ENCODE measurements around the gene SLC16A13.

The SLC16A13 gene

DNA sequence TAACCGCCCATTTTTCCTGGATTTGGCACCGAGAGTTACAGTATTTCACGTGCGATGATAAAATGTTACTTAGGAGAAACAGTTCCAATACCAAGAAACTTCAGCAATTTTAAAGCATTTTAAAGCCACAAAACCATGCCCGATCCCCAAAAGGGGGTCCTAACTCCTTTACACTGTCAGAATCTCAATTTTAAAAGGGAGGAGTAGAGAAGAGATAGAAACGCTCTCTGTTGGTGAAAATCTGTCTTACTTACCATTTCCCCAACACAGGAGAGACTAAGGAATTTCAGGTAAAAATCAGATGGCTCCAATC lies 23.9 kb upstream of the SLC16A13 start:
- no peak for TF ChIP-seq Cebpa-rat (IDR thresholded peaks at IDR 0.05)
- peak overlapping the region; percentile 95 for H3K4me3 ChIP-seq
- no peaks in the 10 kb centered on the region for H3K27me3 ChIP-seq
- H4K20me1 ChIP-seq: peaks cover 27% of the 10 kb centered on the region
- peaks cover 53% of the 10 kb centered on the region for H3K4me1 ChIP-seq
- H3K4me2 ChIP-seq: peak overlapping the region; percentile 92
- no peaks in the 10 kb centered on the region for H3K9me3 ChIP-seq
- peak overlapping the region; percentile 99 for H3K9ac ChIP-seq
- peak overlapping the region; percentile 100 for H3K27ac ChIP-seq
- H3K36me3 ChIP-seq: peaks cover 22% of the 10 kb centered on the region

DNA sequence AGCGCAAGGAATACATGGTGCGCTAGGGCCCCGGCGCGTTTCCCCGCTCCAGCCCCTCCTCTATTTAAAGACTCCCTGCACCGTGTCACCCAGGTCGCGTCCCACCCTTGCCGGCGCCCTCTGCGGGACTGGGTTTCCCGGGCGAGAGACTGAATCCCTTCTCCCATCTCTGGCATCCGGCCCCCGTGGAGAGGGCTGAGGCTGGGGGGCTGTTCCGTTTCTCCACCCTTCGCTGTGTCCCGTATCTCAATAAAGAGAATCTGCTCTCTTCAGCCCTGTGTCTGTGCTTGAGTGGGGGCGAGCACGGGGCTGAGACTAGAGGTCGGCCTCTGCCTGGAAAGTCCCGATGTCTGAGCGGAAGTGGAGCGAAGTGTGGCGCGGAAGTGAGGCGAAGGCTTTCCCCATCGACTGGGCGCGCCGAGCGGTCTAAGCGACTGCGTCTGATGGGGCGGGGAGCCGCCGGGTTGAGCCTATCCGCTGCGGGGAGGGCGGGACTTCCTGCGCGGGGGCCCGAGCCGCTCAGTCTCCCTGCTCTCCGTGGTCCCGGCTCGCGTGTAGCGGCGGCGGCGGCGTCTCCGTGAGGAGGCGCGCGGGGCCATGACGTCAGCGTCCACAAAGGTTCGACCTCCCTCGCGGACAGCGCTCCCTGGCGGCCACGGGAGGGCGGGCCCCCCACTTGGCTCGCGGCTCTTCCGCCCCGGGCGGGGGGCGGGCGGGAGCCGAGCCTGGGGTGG lies 21.4 kb upstream of the SLC16A13 start:
- peak overlapping the region; percentile 92 for H3K4me2 ChIP-seq
- H3K4me3 ChIP-seq: peak overlapping the region; percentile 95
- peaks cover 15% of the 10 kb centered on the region for H3K36me3 ChIP-seq
- TF ChIP-seq Cebpa-rat (IDR thresholded peaks at IDR 0.05): no peak
- peaks cover 76% of the 10 kb centered on the region for H3K4me1 ChIP-seq
- no peaks in the 10 kb centered on the region for H3K9me3 ChIP-seq
- H4K20me1 ChIP-seq: peaks cover 9% of the 10 kb centered on the region
- peak overlapping the region; percentile 99 for H3K9ac ChIP-seq
- no peaks in the 10 kb centered on the region for H3K27me3 ChIP-seq
- H3K27ac ChIP-seq: peak overlapping the region; percentile 100

DNA sequence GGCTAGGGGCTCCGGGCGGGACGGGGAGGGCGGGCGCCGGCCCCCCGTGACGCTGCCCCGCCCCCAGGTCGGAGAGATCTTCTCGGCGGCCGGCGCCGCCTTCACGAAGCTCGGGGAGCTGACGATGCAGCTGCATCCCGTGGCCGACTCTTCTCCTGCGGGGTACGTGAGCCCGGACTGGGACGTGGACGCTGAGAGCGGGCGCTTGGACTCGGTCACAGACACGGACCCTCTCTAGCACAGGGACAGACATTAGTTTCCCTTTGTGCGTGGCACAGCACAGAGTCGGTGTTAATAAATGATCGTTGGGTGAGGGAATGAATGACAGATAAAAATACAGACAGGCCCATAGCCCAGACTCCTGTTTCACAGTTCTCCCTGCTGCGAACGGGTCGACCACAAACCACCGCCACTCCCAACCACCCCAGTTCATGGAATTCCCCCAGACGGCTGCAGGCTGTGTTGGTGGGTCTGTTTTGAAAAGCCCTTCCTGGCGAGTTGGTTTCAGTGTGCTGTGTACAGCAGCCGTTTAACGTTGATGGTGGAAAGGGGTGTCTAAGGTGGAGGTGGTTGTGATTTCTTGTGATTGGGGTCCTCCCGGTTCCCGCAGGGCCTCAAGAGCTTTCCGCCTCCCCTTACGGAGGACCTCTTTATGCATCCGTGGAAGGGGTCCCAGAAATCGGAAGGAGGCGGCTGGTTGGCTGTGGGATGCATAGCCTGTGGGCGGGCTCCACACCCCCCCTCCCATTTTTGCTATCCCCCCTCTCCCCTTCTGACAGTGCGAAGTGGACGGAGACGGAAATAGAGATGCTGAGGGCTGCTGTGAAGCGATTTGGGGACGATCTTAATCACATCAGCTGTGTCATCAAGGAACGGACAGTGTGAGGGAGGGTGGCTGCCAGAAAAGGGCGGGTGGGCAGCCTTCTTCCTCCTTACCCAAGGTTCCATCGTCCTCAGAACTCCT lies 20.5 kb upstream of the SLC16A13 start:
- peak overlapping the region; percentile 92 for H3K4me2 ChIP-seq
- H3K9me3 ChIP-seq: no peaks in the 10 kb centered on the region
- peaks cover under 1% of the 10 kb centered on the region; the same call in 1 of the 2 replicates for H4K20me1 ChIP-seq
- peaks cover 75% of the 10 kb centered on the region for H3K4me1 ChIP-seq
- H3K4me3 ChIP-seq: peak overlapping the region; percentile 95
- H3K27ac ChIP-seq: peak overlapping the region; percentile 100
- H3K9ac ChIP-seq: peak overlapping the region; percentile 99
- 0 out of 2 replicates have a peak, but pooled peaks cover 8% of the 10 kb centered on the region for H3K36me3 ChIP-seq
- TF ChIP-seq Cebpa-rat (IDR thresholded peaks at IDR 0.05): no peak
- H3K27me3 ChIP-seq: no peaks in the 10 kb centered on the region

DNA sequence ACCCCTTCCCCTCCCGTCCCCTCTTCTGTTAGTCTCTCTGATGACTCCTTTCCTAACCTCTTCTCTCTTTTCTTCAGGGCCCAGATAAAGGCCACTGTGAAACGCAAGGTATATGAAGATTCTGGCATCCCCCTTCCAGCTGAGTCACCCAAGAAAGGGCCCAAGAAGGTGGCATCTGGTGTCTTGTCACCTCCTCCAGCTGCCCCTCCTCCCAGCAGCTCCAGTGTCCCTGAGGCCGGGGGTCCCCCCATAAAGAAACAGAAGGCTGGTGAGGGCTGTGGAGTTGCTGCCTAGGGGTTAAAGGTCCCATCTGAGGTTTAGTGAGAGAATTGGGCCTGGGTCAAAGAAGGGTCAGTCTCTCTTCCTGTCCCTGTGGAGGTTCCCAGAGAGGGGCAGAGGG lies 19.4 kb upstream of the SLC16A13 start:
- Histone ChIP-seq H3K27ac (peak overlapping the region; percentile 100; the same call in 1 of the 2 replicates), H3K9me3 (no peaks in the 10 kb centered on the region), H3K4me2 (peak overlapping the region; percentile 92), H3K4me3 (no peak overlapping the region), H3K9ac (peak overlapping the region; percentile 99; the same call in 1 of the 2 replicates), H3K36me3 (0 out of 2 replicates have a peak, but pooled peaks cover 8% of the 10 kb centered on the region), H3K4me1 (peaks cover 71% of the 10 kb centered on the region), H4K20me1 (no peaks in the 10 kb centered on the region; the same call in 1 of the 2 replicates), H3K27me3 (peaks cover 4% of the 10 kb centered on the region; the same call in 1 of the 2 replicates)
- TF ChIP-seq Cebpa-rat (IDR thresholded peaks at IDR 0.05): no peak

DNA sequence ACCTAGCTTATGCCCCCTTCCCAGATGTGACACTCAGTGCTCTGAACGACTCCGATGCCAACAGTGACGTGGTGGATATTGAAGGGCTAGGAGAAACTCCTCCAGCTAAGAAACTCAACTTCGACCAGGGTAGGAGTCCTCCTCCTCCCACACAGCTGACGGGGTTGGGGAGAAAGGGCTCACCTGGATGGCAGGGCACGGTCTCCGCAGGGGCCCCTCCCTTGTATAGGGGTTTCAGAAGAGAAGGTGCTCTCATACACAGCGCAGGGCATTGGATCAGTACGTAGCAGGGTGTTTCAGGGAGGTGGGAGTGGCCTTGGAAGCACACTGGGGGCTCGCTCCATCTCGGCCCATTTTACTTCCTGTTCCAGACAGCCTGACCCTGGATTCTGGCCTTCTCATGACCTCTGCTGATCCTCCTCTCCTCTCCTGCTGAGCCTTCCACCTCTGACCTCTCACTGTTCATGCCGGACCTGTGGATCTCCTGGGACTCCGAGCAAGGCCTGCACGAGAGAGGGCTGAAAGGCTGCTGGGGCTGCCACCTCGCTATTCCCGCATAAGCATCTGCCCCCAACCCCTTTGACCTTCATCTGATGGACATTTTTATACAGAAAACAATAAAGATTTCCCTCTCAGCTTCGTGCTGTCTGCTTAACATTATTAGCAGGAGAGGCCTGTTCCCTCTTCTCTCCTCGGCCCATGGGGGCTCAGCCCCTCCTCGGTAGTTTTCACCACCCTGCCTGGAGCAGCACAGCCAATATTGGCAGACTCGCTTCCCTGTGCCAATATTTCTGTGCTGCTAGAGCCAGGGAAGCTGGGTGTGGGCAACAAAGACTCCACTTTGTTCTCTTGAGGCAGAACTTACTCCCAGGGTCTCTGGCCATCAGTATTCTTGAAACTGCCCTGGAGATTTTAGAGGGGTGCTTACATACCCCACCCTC lies 18.7 kb upstream of the SLC16A13 start:
- Histone ChIP-seq H3K4me2 (peak overlapping the region; percentile 92), H4K20me1 (no peaks in the 10 kb centered on the region), H3K9me3 (no peaks in the 10 kb centered on the region), H3K27me3 (peaks cover 11% of the 10 kb centered on the region), H3K36me3 (0 out of 2 replicates have a peak, but pooled peaks cover 8% of the 10 kb centered on the region), H3K4me3 (no peak overlapping the region), H3K27ac (peak overlapping the region; percentile 65), H3K9ac (peak overlapping the region; percentile 15; the same call in 1 of the 2 replicates), H3K4me1 (peaks cover 73% of the 10 kb centered on the region)
- no peak for TF ChIP-seq Cebpa-rat (IDR thresholded peaks at IDR 0.05)

DNA sequence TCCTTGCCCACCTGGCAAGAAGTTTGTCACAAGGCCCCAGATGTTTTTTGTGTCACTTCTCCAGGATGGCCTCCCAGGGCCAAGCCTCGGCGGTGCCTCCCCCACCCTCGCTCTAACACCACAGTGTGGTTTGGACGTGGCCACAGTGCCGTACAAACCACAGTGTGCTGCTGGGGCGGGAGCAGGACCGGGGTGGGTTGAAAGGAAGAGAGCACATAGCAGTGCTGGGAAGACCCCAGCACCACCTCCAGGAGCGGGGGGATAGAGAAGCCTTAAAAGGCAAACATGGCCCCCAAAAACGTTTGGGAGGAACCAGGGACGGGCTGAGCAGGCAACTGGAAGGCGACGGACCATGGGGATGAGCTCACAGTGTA lies 18.0 kb upstream of the SLC16A13 start:
- Histone ChIP-seq H3K27me3 (peaks cover 17% of the 10 kb centered on the region), H3K36me3 (0 out of 2 replicates have a peak, but pooled peaks cover 8% of the 10 kb centered on the region), H3K9me3 (no peaks in the 10 kb centered on the region), H3K27ac (peak overlapping the region; percentile 65), H3K9ac (peak overlapping the region; percentile 15; the same call in 1 of the 2 replicates), H3K4me2 (peak overlapping the region; percentile 92), H3K4me3 (no peak overlapping the region), H3K4me1 (peaks cover 80% of the 10 kb centered on the region), H4K20me1 (no peaks in the 10 kb centered on the region)
- no peak for TF ChIP-seq Cebpa-rat (IDR thresholded peaks at IDR 0.05)

DNA sequence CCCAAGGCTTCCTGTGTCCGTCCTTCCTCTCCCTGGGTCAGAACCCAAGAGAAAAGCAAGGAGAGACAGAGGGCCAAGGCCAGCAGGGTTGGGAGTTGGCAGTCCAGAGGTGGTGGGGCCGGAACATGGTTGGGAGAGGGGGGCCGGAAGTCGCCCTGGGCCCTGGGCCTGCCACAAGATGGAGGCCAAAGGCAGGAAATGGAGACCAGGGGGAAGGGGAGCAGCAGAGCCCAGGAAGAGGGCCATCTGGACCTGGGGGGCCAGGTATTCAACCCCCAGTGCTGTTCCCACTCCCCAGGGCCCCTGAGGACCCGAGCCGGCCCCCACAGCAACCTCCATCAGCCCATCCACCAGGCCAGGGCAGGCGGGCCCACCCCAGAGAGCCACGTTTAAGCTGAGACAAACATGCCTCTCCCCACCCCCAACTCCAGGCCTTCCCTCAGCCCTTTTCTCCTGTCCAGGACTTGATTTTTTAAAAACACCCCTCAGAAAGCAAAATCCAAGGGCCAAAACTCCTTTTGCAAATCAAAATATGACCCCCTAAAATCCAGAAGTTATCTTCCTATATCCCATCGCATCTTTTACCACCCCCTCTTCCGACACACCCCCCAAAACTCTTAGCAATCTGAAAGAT lies 17.4 kb upstream of the SLC16A13 start:
- Histone ChIP-seq H3K9ac (peak overlapping the region; percentile 15; the same call in 1 of the 2 replicates), H3K9me3 (no peaks in the 10 kb centered on the region), H3K4me2 (peak overlapping the region; percentile 92)

DNA sequence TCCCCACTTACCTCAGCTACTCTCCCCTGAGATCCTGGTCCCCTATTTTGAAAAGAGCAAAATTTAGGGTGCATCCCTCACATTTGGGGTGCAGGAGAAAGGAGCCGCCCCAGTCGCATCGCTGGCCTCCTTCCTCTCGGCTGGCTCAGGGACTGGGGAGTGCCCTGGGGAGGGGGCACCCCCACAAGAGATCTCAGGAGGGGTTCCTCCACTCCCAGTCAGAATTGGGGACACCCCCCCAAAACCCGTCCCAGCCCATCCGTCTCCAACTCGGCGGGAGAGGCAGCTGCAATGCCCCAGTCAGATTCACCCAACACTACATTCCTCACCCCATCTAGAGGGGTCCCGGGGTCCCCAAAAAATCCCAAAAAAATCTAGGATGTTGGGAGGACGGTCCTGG lies 16.4 kb upstream of the SLC16A13 start:
- Histone ChIP-seq H3K9me3 (no peaks in the 10 kb centered on the region), H3K4me3 (no peak overlapping the region), H3K27ac (peak overlapping the region; percentile 35; the same call in 1 of the 2 replicates), H3K4me2 (peak overlapping the region; percentile 49; the same call in 1 of the 2 replicates), H3K4me1 (peaks cover 83% of the 10 kb centered on the region), H3K9ac (no peak overlapping the region), H3K27me3 (peaks cover 32% of the 10 kb centered on the region), H3K36me3 (0 out of 2 replicates have a peak, but pooled peaks cover 8% of the 10 kb centered on the region), H4K20me1 (no peaks in the 10 kb centered on the region)
- no peak for TF ChIP-seq Cebpa-rat (IDR thresholded peaks at IDR 0.05)

More for the DNA sequence above, 17.4 kb upstream of the SLC16A13 start:
- no peak for TF ChIP-seq Cebpa-rat (IDR thresholded peaks at IDR 0.05)
- Histone ChIP-seq H3K4me3 (no peak overlapping the region), H3K27me3 (peaks cover 24% of the 10 kb centered on the region), H3K27ac (peak overlapping the region; percentile 65), H4K20me1 (no peaks in the 10 kb centered on the region), H3K4me1 (peaks cover 84% of the 10 kb centered on the region), H3K36me3 (0 out of 2 replicates have a peak, but pooled peaks cover 8% of the 10 kb centered on the region)
